GM21381 (cell line): ENCODE data around the gene ZMYM2.

Source experiments
- ATAC-seq: cut with Tn5 transposase; IDR thresholded peaks from one replicate; pipeline ENCODE4 v1.9.1; 2021; ENCODE audit warnings: mild to moderate bottlenecking, moderate library complexity; ENCODE audit not compliant: unreplicated experiment

Gene ZMYM2

GRCh38 chr13:20131057-20131832 lies 172.7 kb downstream of the ZMYM2 start:
- ATAC-seq = no peak

GRCh38 chr13:20132052-20132634 lies 173.6 kb downstream of the ZMYM2 start:
- no peak for ATAC-seq

DNA sequence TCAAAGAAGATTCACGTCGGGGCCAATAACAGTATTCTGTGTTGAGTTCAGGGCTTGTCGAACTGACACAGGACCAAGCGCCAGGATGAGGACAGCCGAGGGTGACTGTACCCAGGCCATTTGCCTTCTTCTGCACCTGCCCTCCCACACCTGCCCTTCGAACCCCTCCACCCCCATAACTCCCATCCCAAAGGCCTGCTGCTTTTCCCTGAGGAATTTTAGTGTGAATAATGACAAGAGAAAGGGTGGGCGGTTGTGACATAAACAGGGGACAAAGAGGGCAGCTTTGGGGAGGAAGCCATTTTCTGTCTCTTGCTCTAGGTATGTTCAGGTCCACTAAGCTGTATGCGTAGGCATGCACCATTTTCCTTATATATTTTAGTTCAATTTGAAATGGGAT lies 176.2 kb downstream of the ZMYM2 start:
- ATAC-seq = no peak

DNA sequence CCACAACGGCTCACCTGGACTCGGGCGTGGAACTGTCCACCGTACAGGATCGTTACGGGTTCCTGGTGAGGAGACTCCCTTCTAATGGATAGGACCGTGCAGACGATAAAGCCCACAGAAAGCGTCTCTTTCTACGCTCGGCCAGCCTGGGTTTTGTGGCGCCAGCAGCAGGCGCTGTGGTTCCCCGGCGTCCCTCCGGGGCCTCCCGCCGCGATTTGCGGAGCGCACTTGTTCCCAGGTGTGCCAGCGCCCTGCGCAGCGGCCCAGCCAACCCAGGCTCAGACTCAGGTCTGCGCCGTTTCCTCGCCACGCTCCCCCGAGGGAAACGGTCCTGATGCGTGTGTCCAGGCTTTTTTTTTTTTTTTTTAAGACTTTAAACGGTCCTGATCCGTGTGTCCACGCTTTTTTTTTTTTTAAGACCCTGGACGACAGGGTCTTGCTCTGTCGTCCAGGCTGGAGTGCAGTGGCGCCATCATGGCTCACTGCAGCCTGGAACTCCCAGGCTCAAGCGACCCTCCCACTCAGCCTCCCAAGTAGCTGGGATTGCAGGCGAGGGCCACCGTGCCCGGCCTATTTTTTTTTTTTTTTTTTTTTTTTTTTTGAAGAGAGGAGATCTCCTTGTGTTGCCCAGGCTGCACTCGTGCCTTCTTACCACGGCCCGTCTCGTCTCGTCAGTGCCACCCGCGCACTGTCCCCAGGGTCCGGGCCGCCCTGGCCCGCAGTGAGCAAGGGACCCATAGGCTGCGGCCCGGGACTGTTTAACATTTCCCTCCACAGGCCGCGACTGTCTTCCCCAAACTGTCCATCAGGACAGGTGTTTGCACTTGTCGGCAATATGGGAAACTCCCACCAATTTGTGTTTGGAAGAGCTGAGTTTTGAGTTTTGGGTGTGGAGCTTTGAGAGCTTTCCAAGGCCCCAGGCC lies 178.5 kb downstream of the ZMYM2 start:
- peak; percentile 68 for ATAC-seq

- no peak for ATAC-seq
Observed at GRCh38 chr13:20137875-20138274, 179.3 kb downstream of the ZMYM2 start.

- no peak for ATAC-seq
Observed at GRCh38 chr13:20140487-20140886, 182.0 kb downstream of the ZMYM2 start.
